Fibroblast of skin of back (primary cell): ENCODE measurements around the gene ZNF283.
"Not testable (repeated sequence)": the region's sequence is repeated elsewhere in the genome, so short reads cannot be mapped to it uniquely, and the experiment has no call there.

Experiments used
- DNase-seq: peaks from one replicate; pipeline ENCODE4 v3.0.0-alpha.2; 2013

Gene ZNF283

DNA sequence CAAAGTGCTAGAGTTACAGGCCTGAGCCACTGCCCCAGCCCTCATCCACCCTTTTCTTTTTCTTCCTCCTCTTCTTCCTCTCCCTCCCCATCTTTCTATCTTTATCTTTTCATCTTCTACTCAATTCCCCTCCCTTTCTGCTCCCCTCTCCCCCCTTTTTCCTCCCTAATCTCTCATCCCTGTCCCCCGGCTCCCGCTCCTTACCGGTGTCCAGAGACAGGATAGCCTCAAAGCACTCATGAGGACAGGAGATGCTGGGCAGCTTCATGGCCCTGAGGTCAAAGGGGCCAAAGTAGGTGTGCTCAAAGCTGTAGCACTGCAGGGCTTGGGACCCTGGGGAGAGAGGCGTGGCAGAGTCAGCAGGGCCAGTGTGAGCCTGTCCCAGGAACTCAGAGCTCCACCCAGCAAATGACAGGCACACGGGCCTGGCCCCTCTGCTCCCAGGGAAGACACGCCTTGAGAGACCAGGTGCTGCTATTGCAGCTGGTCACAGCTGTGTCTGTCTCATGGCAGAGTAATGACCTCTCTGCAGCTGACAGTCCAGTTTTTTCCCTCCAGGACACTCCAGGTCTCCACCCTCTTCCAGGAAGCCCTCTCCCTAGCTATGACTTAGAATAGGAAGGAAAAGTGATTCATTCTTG is 27.5 kb upstream of the ZNF283 start:
- no peak for DNase-seq

- DNase-seq, result no peak
These were observed 24.7 kb upstream of the ZNF283 start, which contains the start of gene LYPD5 for GRCh38 chr19:43802216-43802951. Gene LYPD5 (minus strand): TSS chr19:43802447. CDS start chr19:43802380, 67 bp downstream.

GRCh38 chr19:43804432-43804831 is 22.7 kb upstream of the ZNF283 start:
- DNase-seq, result no peak

- not testable (repeated sequence) for DNase-seq
These were observed 20.7 kb upstream of the ZNF283 start for GRCh38 chr19:43806401-43806800.

GRCh38 chr19:43806848-43807247 is 20.3 kb upstream of the ZNF283 start:
- no peak for DNase-seq

- DNase-seq, result no peak
These were observed 19.5 kb upstream of the ZNF283 start for GRCh38 chr19:43807651-43808050.

- DNase-seq, result peak; percentile 59
These were observed 17.1 kb upstream of the ZNF283 start for GRCh38 chr19:43809762-43810696.

DNA sequence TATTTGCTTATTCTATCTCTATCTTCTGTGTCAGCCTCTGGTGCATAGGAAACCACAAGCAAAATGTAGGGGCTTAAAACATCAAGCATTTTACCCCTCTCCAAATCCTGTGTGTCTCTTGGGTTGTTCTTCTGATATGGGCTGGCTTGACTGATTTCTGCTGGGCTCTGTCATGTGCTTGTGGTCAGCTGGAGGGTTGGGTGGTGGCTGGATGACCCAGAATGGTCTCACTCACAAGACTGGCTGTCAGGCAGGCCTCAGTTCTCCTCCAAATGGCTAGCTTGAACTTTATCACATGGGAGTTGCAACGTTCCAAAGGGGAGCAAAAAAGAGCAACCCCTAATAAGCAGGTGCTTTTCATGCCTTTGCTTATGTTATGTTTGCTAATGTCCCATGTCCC is 15.3 kb upstream of the ZNF283 start:
- no peak for DNase-seq

DNA sequence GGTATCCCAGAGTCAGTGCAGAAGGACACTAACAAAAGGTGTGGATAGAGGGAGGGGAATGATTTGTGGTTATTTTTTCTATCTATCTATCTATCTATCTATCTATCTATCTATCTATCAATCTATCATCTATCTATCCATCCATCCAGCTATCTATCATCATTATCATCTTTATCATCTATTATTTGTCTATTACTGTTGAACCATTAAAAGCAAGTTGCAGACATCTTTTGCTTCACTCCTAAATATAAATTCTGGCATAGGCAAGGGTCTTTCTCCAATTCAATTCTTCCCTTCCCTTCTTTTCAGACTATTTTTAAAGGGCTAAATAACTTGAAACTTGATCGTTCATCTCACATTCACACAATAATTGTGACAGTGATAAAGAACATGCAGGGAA is 14.9 kb upstream of the ZNF283 start:
- no peak for DNase-seq

- DNase-seq, result no peak
These were observed 14.4 kb upstream of the ZNF283 start for GRCh38 chr19:43812688-43813087.

DNA sequence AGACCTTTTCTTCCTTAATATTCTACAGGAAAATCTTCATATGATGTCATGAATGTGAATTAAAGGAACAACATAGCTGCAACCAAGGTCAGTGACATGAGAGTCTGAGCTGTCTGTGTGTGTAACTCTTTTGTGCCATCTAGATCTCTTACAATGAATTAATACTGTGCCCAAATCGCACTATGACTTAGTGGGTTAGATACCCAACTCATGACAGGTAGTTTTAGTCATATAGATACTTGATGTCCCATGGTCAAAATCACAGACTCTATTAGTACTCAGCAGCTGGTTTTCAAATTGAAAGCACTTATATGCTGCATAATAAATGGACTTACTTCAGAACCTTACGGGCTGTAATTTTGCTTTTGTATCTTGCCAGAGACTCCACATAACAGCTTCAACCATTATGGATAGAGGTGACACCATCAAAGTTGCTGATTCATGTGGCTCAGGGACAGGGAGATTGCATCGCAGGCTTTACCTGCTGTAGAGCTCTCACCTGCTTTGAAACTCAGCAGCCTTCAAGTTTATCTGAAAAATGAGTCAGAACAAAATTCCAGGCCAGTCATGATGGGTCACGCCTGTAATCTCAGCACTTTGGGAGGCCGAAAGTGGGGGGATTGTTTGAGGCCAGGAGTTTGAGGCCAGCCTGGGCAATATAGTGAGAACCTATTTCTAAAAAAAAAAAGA is 12.3 kb upstream of the ZNF283 start:
- no peak for DNase-seq

DNA sequence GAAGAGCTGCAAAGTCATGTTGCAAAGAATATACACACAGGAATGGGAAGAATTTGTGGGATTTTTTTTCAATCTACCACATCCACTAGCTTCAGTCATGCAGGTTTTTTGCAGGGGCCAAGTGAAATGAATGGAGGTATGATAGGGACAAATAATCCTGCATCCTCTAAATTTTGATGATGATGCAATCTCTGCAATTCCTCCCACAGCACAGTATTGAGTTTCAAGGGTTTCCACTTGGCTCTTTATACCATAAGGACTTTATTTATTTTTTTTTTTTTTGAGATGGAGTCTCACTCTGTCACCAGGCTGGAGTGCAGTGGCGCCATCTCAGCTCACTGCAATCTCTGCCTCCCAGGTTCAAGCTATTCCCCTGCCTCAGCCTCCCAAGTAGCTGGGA is 9.7 kb upstream of the ZNF283 start:
- not testable (repeated sequence) for DNase-seq

DNA sequence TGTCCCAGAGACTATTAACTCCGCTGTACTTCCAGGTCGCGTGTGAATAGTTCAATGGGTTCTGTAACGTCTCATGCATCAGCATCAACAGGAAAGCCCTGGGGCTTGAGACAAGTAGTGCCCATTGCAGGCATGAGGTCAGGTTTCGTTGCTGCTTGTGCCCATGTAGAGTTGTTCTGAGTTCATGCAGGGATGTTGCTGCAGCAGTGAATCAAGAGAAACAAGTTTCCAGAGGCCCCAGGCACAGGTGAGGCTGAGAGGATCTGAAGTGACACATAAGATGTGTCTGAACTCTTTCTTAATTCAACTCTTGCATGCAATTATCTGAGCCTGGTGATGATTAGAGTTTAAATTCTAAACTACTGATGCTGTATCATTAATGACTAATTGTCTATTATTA is 8.6 kb upstream of the ZNF283 start:
- DNase-seq, result no peak

- DNase-seq, result peak; percentile 67
These were observed 6.8 kb upstream of the ZNF283 start for GRCh38 chr19:43820098-43820883.

DNA sequence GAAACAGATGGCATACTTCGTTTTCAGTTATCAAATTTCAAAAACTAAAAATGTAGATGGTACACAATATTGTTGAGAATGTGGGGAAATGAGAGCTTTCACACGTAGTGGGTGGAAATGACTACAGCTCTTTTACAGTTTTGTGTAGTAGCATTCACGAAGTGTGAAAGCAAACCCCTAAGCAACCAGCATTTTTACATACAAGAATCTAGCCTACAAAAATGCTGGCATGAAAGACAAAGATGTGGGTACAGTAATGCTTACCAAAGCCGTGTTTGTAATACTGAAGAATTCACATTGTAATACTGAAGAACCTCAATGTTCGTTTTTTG is 6.3 kb upstream of the ZNF283 start:
- no peak for DNase-seq

DNA sequence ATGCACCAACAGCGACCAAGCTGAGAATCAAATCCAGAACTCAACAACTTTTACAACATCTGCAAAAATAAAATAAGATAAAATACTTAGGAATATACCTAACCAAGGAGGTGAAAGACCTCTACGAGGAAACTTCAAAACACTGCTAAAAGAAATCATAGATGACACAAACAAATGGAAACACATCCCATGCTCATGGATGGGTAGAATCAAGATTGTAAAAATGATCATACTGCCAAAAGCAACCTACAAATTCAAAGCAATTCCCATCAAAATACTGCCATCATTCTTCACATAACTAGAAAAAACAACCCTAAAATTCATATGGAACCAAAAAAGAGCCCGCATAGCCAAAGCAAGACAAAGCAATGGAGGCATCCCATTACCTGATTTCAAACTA is 3.3 kb upstream of the ZNF283 start:
- DNase-seq, result not testable (repeated sequence)

DNA sequence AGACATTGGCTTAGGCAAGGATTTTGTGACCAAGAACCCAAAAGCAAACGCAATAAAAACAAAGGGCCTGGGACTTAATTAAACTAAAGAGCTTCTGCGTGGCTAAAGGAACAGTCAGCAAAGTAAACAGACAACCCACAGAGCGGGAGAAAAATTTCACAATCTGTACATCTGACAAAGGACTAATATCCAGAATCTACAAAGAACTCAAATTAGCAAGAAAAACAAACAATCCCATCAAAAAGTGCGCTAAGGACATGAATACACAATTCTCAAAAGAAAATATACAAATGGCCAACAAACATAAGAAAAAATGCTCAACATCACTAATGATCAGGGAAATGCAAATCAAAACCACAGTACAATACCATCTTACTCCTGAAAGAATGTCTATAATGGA is 2.5 kb upstream of the ZNF283 start:
- not testable (repeated sequence) for DNase-seq

GRCh38 chr19:43839139-43839538 is 12.0 kb downstream of the ZNF283 start:
- DNase-seq, result no peak

GRCh38 chr19:43842007-43842406 is 14.9 kb downstream of the ZNF283 start:
- no peak for DNase-seq

- no peak for DNase-seq
These were observed 20.1 kb downstream of the ZNF283 start for GRCh38 chr19:43847246-43847645.

- DNase-seq, result no peak
These were observed 20.8 kb downstream of the ZNF283 start for GRCh38 chr19:43847884-43848283.

DNA sequence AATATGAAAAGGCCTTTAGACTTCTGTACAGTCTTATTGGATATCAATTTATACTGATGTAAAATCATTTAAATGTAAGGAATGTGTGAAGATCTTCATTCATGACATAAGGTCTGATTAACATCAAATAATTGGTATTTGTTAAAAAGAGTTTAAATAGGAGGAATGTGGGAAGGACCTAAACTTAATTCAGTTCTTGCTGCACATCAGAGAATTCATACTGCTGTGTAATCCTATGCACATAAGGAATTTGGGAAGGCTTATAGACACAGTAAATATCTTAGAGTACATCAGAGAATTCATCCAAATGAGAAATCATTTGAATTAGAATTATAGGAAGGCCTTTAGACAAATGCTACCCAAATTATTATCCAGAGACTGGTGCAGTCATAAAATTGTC is 21.7 kb downstream of the ZNF283 start:
- DNase-seq, result no peak
